ENCODE results near the gene CYB5RL. TPM values are rescaled to one million over a fixed set of nuclear protein-coding genes. Genes with fewer than 3 reads are reported as not detected.

CYB5RL gene
- total and polyA plus RNA-seq, 2 of the 13 experiments (the other 11 are each of a cell fraction or from before 2014, with no cell fraction given) = 3.7 to 5.0 TPM

- TF ChIP-seq ZNF816 (CRISPR knock-in tag; IDR thresholded peaks at IDR 0.05; ENCODE audit: borderline replicate concordance) (no peak), SMARCE1 (IDR thresholded peaks at IDR 0.05; ENCODE audit: borderline replicate concordance) (no peak), ZBTB10 (CRISPR knock-in tag; IDR thresholded peaks at IDR 0.05; ENCODE audit: borderline replicate concordance) (0 out of 2 replicates have a peak, but pooled peaks have one; percentile 14), ZFY (CRISPR knock-in tag; IDR thresholded peaks at IDR 0.05) (peak; percentile 1; the same call in 1 of the 2 replicates), MTERF4 (CRISPR knock-in tag; IDR thresholded peaks at IDR 0.05) (0 out of 2 replicates have a peak, but pooled peaks have one; percentile 31), CHD2 (IDR thresholded peaks at IDR 0.05; ENCODE audit: low read depth, low read length) (no peak), STAT5B (CRISPR knock-in tag; IDR thresholded peaks at IDR 0.05) (no peak), ZNF614 (CRISPR knock-in tag; IDR thresholded peaks at IDR 0.05; ENCODE audit: borderline replicate concordance) (no peak), ZNF225 (CRISPR knock-in tag; IDR thresholded peaks at IDR 0.05) (peak; percentile 35; the same call in 1 of the 2 replicates), MEIS1 (CRISPR knock-in tag; IDR thresholded peaks at IDR 0.05; ENCODE audit: borderline replicate concordance) (no peak), ZFP36 (IDR thresholded peaks at IDR 0.05; ENCODE audit: borderline replicate concordance, low read depth, low read length, partially characterized antibody) (no peak), WIZ (CRISPR knock-in tag; IDR thresholded peaks at IDR 0.05) (no peak), TRIM22 (IDR thresholded peaks at IDR 0.05) (no peak), IRX3 (CRISPR knock-in tag; IDR thresholded peaks at IDR 0.05; ENCODE audit: borderline replicate concordance, low read depth) (no peak), ZBTB25 (CRISPR knock-in tag; IDR thresholded peaks at IDR 0.05) (0 out of 2 replicates have a peak, but pooled peaks have one; percentile 15), AHR (CRISPR knock-in tag; IDR thresholded peaks at IDR 0.05) (no peak), BRF2 (CRISPR knock-in tag; IDR thresholded peaks at IDR 0.05) (no peak), KDM6A (CRISPR knock-in tag; IDR thresholded peaks at IDR 0.05; ENCODE audit: low read depth) (no peak), MBD4 (IDR thresholded peaks at IDR 0.05; ENCODE audit: borderline replicate concordance, low read length) (no peak), ZFP91 (CRISPR knock-in tag; IDR thresholded peaks at IDR 0.05; ENCODE audit: borderline replicate concordance) (0 out of 2 replicates have a peak, but pooled peaks have one; percentile 0)
Observed at GRCh38 chr1:54200519-54200997, 728 bp upstream of the CYB5RL start (continued).
